Mesenchymal stem cell (in vitro differentiated cells and primary cell): ENCODE results near the gene ROR2.
A peak's percentile ranks its signal among the peaks of the same experiment; 100 is the strongest.

Experiments used
- DNase-seq: peaks from one replicate; pipeline ENCODE4 v3.0.0-alpha.2; 2013
- H2AFZ ChIP-seq: one replicate; pipeline ENCODE4 v1.6.1; 2013; ENCODE audit warnings: low read depth, mild to moderate bottlenecking, control low read depth, inconsistent platforms, low read length, moderate library complexity
- H2AK5ac ChIP-seq: 2 replicates; pipeline ENCODE4 v1.6.1; 2013; ENCODE audit warnings: low read length, moderate library complexity, mild to moderate bottlenecking, inconsistent platforms; ENCODE audit not compliant: severe bottlenecking
- H2BK120ac ChIP-seq: one replicate; pipeline ENCODE4 v1.6.1; 2013; ENCODE audit warnings: low read depth, mild to moderate bottlenecking, inconsistent platforms, low read length, moderate library complexity
- H2BK12ac ChIP-seq, 2 experiments: one replicate each; pipeline ENCODE4 v1.6.1; 2013; ENCODE audit warnings: inconsistent platforms in 2 of 2, low read length in 2 of 2, mild to moderate bottlenecking in 2 of 2, moderate library complexity in 2 of 2, control low read depth in 1 of 2
- H2BK15ac ChIP-seq: one replicate; pipeline ENCODE4 v1.6.1; 2013; ENCODE audit warnings: mild to moderate bottlenecking, low read depth, inconsistent platforms; ENCODE audit not compliant: poor library complexity, severe bottlenecking
- H2BK5ac ChIP-seq: 2 replicates; pipeline ENCODE4 v1.6.1; 2013; ENCODE audit warnings: low read depth, mild to moderate bottlenecking, low read length, control low read depth, inconsistent platforms; ENCODE audit not compliant: poor library complexity, severe bottlenecking
- H3K14ac ChIP-seq, 2 experiments: one replicate each; pipeline ENCODE4 v1.6.1; 2013; ENCODE audit warnings: inconsistent platforms in 2 of 2, low read length in 2 of 2, control low read depth in 1 of 2, mild to moderate bottlenecking in 1 of 2, moderate library complexity in 1 of 2
- H3K18ac ChIP-seq, 2 experiments: one replicate each; pipeline ENCODE4 v1.6.1; 2013; ENCODE audit warnings: inconsistent platforms in 2 of 2, low read length in 2 of 2, control low read depth in 1 of 2, low read depth in 1 of 2, mild to moderate bottlenecking in 1 of 2
- H3K23ac ChIP-seq, 2 experiments: one replicate each; pipeline ENCODE4 v1.6.1; 2013; ENCODE audit warnings: inconsistent platforms in 2 of 2, low read length in 2 of 2, mild to moderate bottlenecking in 2 of 2, moderate library complexity in 2 of 2, control low read depth in 1 of 2
- H3K27ac ChIP-seq: 2 replicates; pipeline ENCODE4 v1.5.1; 2013; ENCODE audit warnings: mild to moderate bottlenecking, moderate library complexity, low read length, control low read depth, inconsistent platforms; ENCODE audit not compliant: poor library complexity, severe bottlenecking
- H3K27me3 ChIP-seq, 2 experiments: 2 replicates each; pipeline versions ENCODE4 v1.6.1 to v1.7.0; 2013; ENCODE audit warnings: low read length in 2 of 2, mild to moderate bottlenecking in 2 of 2, moderate library complexity in 2 of 2, control low read depth in 1 of 2, inconsistent platforms in 1 of 2; ENCODE audit not compliant: control insufficient read depth in 1 of 2, insufficient read depth in 1 of 2
- H3K36me3 ChIP-seq, 2 experiments: 2 replicates each; pipeline versions ENCODE4 v1.6.1 to v1.7.0; 2013; ENCODE audit warnings: low read length in 2 of 2, control low read depth in 1 of 2, inconsistent platforms in 1 of 2, low read depth in 1 of 2, mild to moderate bottlenecking in 1 of 2; ENCODE audit not compliant: insufficient read depth in 2 of 2, control insufficient read depth in 1 of 2
- H3K4ac ChIP-seq, 2 experiments: one replicate each; pipeline ENCODE4 v1.6.1; 2013; ENCODE audit warnings: inconsistent platforms in 2 of 2, low read length in 2 of 2, mild to moderate bottlenecking in 2 of 2, moderate library complexity in 2 of 2, control low read depth in 1 of 2, low read depth in 1 of 2
- H3K4me1 ChIP-seq: 2 replicates; pipeline ENCODE4 v1.6.1; 2013; ENCODE audit warnings: low read depth, low read length, control low read depth; ENCODE audit not compliant: control insufficient read depth, insufficient read depth
- H3K4me2 ChIP-seq: 2 replicates; pipeline ENCODE4 v1.6.1; 2013; ENCODE audit warnings: low read length, mild to moderate bottlenecking, inconsistent platforms; ENCODE audit not compliant: poor library complexity, severe bottlenecking
- H3K4me3 ChIP-seq, 2 experiments: 2 replicates each; pipeline versions ENCODE4 v1.5.1 to v1.7.0; 2013; ENCODE audit warnings: low read length in 2 of 2, mild to moderate bottlenecking in 2 of 2, control low read depth in 1 of 2, low read depth in 1 of 2; ENCODE audit not compliant: insufficient read depth in 1 of 2
- H3K79me1 ChIP-seq: replicated peaks from 2 replicates; pipeline ENCODE4 v1.6.1; 2013; ENCODE audit warnings: mild to moderate bottlenecking, control low read depth, low read length, inconsistent platforms; ENCODE audit not compliant: poor library complexity, severe bottlenecking
- H3K9ac ChIP-seq: 2 replicates; pipeline ENCODE4 v1.7.0; 2013; ENCODE audit warnings: mild to moderate bottlenecking, low read length, moderate library complexity
- H3K9me3 ChIP-seq: 2 replicates; pipeline ENCODE4 v1.7.0; 2013; ENCODE audit warnings: mild to moderate bottlenecking, low read length; ENCODE audit not compliant: control insufficient read depth
- H4K8ac ChIP-seq: one replicate; pipeline ENCODE4 v1.6.1; 2013; ENCODE audit warnings: inconsistent platforms, mild to moderate bottlenecking, low read length, moderate library complexity
- H4K91ac ChIP-seq: one replicate; pipeline ENCODE4 v1.6.1; 2013; ENCODE audit warnings: mild to moderate bottlenecking, low read length, inconsistent platforms
- WGBS: methylation state at CpG from one replicate; pipeline ENCODE4 v1.1.7; 2013; ENCODE audit warnings: mixed read lengths; 5-methylcytosine and 5-hydroxymethylcytosine counted together

Gene ROR2

GRCh38 chr9:91773156-91773555 lies 176.9 kb downstream of the ROR2 start:
- Histone ChIP-seq H4K8ac (no peak overlapping the region), H3K79me1 (peaks cover 34% of the 10 kb centered on the region), H2AFZ (no peak overlapping the region)

DNA sequence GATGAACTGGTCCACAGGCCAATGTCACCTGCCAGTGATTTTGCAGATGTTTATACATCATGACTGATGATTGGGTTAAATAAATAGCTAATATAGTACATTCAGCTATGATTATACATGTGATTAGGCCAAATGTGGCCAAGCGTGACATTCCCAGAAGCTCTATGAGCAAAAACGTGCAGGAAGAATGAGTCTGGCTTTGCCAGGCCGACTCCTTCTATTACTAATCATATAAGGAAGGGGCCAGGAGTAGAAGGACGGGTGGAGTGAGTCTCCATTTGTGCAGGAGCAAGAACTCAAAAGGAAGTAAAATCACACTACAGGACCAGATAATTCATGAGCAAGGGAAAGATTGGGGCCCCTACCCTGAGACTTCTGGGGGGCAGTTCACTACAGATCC lies 178.2 kb downstream of the ROR2 start:
- peaks cover 0 to 14% of the 10 kb centered on the region in 2 experiments for H3K36me3 ChIP-seq
- H3K18ac ChIP-seq: no peak overlapping the region
- H3K79me1 ChIP-seq: peaks cover 40% of the 10 kb centered on the region
- no peak overlapping the region for H2AK5ac ChIP-seq
- no peak overlapping the region for H3K23ac ChIP-seq
- H3K9me3 ChIP-seq: no peaks in the 10 kb centered on the region
- H3K4me3 ChIP-seq: peak overlapping the region in 1 of 2 experiments; percentile 29
- DNase-seq: no peak
- H2BK5ac ChIP-seq: no peak overlapping the region
- H2BK15ac ChIP-seq: peak overlapping the region; percentile 29
- H3K4ac ChIP-seq: peak overlapping the region in 1 of 2 experiments; percentile 24
- no peak overlapping the region for H4K91ac ChIP-seq
- H3K4me1 ChIP-seq: peaks cover 15% of the 10 kb centered on the region
- no peak overlapping the region for H2AFZ ChIP-seq
- H2BK120ac ChIP-seq: no peak overlapping the region
- peak overlapping the region; percentile 76 for H3K9ac ChIP-seq
- H3K14ac ChIP-seq: no peak overlapping the region
- 70% methylated on average over 2 of the region's 4 CpGs for WGBS
- no peak overlapping the region for H4K8ac ChIP-seq
- peak overlapping the region; percentile 58 for H3K27ac ChIP-seq
- no peaks in the 10 kb centered on the region for H3K27me3 ChIP-seq
- H2BK12ac ChIP-seq: peak overlapping the region in 1 of 2 experiments; percentile 37
- H3K4me2 ChIP-seq: no peak overlapping the region

More at GRCh38 chr9:91773156-91773555, 176.9 kb downstream of the ROR2 start:
- Histone ChIP-seq H3K27me3 (no peaks in the 10 kb centered on the region), H2AK5ac (peak overlapping the region; percentile 10), H3K23ac (no peak overlapping the region), H3K4me3 (no peak overlapping the region), H4K91ac (no peak overlapping the region), H3K14ac (no peak overlapping the region), H2BK15ac (no peak overlapping the region), H3K4me1 (peaks cover 20% of the 10 kb centered on the region), H3K4me2 (no peak overlapping the region), H3K4ac (no peak overlapping the region), H3K18ac (peak overlapping the region in 1 of 2 experiments; percentile 34), H2BK12ac (no peak overlapping the region), H3K9me3 (no peaks in the 10 kb centered on the region), H2BK5ac (no peak overlapping the region), H3K9ac (no peak overlapping the region), H3K27ac (no peak overlapping the region), H2BK120ac (no peak overlapping the region), H3K36me3 (peaks cover 0 to 14% of the 10 kb centered on the region in 2 experiments)
- DNase-seq: peak; percentile 26
- WGBS: 21% methylated on average over 14 of the region's 14 CpGs

DNA sequence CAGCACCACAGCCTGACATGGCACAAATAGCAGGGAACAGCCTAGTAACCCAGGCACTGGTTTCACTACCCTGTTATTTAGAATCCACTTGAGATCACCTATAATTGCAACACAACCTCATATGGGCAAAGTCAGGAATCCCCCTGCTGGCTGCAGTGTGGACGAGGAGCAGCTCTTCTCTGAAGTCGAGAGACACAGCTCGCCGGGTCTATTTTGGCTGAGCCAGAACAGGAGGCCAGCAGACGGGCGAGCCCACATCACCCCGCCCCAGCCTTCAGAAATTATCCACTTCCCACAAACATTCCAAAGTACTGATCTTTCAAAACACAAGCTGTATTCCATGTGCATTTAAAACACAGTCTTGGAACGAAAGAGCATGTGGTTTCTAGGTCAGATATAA lies 179.0 kb downstream of the ROR2 start:
- H3K4ac ChIP-seq: no peak overlapping the region
- H3K27me3 ChIP-seq: no peaks in the 10 kb centered on the region
- H3K14ac ChIP-seq: no peak overlapping the region
- H3K23ac ChIP-seq: no peak overlapping the region
- H2AFZ ChIP-seq: no peak overlapping the region
- peak overlapping the region; percentile 58 for H3K27ac ChIP-seq
- H4K91ac ChIP-seq: no peak overlapping the region
- H3K9me3 ChIP-seq: no peaks in the 10 kb centered on the region
- no peak overlapping the region for H2BK120ac ChIP-seq
- no peak overlapping the region for H2BK12ac ChIP-seq
- no peak overlapping the region for H3K18ac ChIP-seq
- peak overlapping the region; percentile 76 for H3K9ac ChIP-seq
- H3K36me3 ChIP-seq: peaks cover 0 to 14% of the 10 kb centered on the region in 2 experiments
- H2BK15ac ChIP-seq: no peak overlapping the region
- H3K4me2 ChIP-seq: peak overlapping the region; percentile 42
- DNase-seq: peak; percentile 94
- peaks cover 15% of the 10 kb centered on the region for H3K4me1 ChIP-seq
- 20% methylated on average over 7 of the region's 8 CpGs for WGBS
- peak overlapping the region in 1 of 2 experiments; percentile 29 for H3K4me3 ChIP-seq
- peaks cover 41% of the 10 kb centered on the region for H3K79me1 ChIP-seq
- no peak overlapping the region for H2BK5ac ChIP-seq
- no peak overlapping the region for H4K8ac ChIP-seq
- H2AK5ac ChIP-seq: no peak overlapping the region

DNA sequence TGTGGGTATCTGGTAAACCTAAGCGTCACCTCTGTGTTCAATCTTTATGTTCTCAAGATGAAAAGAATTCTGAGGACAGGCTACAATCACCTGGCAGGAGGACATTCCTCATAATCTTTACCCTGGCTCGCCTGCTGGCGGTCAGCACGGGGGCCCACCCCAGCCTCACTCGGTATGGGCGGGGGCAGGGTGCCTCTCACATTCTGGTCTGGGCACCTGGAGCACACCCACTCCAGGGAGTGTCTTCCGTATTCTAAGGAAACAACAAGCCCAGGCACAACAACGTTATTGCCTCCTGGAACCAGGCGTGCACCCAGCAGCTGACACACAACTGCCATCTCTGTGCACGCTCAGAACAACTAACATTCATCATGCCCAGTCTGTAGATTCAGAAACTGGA lies 179.8 kb downstream of the ROR2 start:
- H3K36me3 ChIP-seq: peaks cover 0 to 14% of the 10 kb centered on the region in 2 experiments
- H3K79me1 ChIP-seq: peaks cover 44% of the 10 kb centered on the region
- no peak overlapping the region for H3K23ac ChIP-seq
- H3K4ac ChIP-seq: no peak overlapping the region
- H2BK15ac ChIP-seq: no peak overlapping the region
- no peak overlapping the region for H4K8ac ChIP-seq
- no peak overlapping the region for H2AK5ac ChIP-seq
- no peaks in the 10 kb centered on the region for H3K9me3 ChIP-seq
- H3K4me2 ChIP-seq: no peak overlapping the region
- WGBS: 96% methylated on average over 10 of the region's 10 CpGs
- peak overlapping the region in 1 of 2 experiments; percentile 8 for H3K18ac ChIP-seq
- no peak overlapping the region for H3K9ac ChIP-seq
- H2BK120ac ChIP-seq: no peak overlapping the region
- no peak for DNase-seq
- peaks cover 14% of the 10 kb centered on the region for H3K4me1 ChIP-seq
- no peak overlapping the region for H4K91ac ChIP-seq
- no peak overlapping the region for H3K27ac ChIP-seq
- H3K27me3 ChIP-seq: no peaks in the 10 kb centered on the region
- peak overlapping the region in 1 of 2 experiments; percentile 29 for H2BK12ac ChIP-seq
- no peak overlapping the region for H2BK5ac ChIP-seq
- no peak overlapping the region for H2AFZ ChIP-seq
- H3K4me3 ChIP-seq: no peak overlapping the region
- H3K14ac ChIP-seq: no peak overlapping the region
